GM18909 (cell line): ENCODE results near the gene TSGA10IP.

Source experiments
- ATAC-seq: cut with Tn5 transposase; IDR thresholded peaks from one replicate; pipeline ENCODE4 v1.9.1; 2021; ENCODE audit warnings: mild to moderate bottlenecking; ENCODE audit not compliant: unreplicated experiment, poor library complexity

Gene TSGA10IP

DNA sequence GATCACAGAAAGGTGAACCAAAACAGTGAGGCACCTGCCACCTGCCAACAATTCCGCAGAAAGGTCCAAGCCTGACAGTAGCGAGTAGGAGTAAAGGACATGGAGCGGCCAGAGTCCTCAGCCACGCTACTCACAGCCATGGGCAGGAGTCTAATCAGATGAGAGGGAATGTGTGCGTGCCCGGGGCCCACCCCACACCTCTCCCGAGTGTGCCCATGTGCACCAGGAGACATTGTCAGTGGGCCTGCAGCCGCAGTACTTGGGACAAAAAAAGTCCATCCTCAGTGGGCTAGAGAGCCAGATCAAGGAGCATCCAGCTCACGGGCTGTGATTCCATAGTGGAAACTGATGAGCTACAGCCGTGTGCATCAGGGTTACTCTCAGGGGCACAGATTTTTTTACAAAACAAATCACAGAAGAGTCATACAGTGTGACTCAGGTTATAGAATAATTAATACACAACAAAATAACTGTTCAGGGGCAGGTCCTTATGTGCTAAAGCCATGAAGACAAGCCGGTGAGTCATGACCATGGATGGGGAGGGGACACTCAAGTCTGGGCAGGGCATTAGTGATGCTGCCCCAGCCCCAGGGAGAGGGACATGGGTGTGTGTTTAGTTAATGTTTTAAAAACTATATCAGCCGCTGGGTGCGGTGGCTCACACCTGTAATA, 28.3 kb downstream of the TSGA10IP start:
- ATAC-seq, result no peak

DNA sequence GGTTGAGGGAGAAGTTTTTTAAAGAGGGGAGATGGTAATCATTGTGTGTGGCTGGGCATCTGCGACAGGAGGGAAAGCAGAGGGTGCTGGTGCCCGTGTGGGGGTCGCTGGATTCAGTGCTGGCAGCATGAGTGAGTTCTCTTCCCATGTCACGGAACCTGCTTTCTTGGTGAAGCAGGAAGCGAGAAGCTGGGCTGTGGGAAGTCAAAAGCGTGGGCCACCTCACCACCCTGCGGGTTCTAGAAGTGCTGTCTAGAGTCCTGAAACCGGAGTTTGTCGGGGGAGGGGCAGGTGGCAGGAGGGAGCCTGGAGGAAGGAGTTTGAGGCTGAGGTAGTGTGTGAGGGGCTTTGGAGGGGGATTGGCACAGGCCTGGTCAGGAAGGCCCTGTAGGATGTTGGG, 30.5 kb downstream of the TSGA10IP start:
- no peak for ATAC-seq

DNA sequence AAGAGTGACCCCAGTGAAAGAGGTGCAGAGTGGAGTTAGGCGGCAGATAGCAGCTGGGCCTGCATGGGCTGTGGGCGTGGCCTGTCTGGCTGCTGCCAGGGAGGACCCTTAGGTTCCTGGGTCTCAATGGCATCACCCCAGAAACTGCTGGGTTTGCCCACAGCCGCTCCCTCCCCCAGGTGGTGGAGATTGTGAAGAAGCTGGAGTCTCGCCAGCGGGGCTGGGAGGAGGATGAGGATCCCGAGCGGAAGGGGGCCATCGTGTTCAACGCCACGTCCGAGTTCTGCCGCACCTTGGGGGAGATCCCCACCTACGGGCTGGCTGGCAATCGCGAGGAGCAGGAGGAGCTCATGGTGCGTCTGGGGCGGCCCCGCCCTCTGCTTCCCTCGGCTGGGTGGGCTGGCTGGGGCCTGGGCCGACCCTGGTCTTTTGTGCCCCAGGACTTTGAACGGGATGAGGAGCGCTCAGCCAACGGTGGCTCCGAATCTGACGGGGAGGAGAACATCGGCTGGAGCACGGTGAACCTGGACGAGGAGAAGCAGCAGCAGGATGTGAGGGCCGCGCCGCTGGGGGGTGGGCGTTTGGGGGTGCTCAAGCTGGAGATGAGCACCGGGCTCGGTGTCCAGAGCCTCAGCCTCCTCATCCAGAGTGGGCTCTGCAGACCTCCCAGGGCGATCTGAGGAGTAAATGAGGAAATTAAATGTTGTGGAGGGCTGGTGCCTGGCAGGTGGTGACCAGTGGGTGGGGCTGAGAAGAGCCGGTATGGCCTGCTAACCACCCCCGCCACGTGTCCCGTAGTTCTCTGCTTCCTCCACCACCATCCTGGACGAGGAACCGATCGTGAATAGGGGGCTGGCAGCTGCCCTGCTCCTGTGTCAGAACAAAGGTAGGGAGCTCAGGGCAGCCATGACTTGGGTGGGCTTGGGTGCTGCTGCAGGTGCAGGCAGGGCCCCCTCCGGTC, 31.2 kb downstream of the TSGA10IP start:
- ATAC-seq, result no peak

DNA sequence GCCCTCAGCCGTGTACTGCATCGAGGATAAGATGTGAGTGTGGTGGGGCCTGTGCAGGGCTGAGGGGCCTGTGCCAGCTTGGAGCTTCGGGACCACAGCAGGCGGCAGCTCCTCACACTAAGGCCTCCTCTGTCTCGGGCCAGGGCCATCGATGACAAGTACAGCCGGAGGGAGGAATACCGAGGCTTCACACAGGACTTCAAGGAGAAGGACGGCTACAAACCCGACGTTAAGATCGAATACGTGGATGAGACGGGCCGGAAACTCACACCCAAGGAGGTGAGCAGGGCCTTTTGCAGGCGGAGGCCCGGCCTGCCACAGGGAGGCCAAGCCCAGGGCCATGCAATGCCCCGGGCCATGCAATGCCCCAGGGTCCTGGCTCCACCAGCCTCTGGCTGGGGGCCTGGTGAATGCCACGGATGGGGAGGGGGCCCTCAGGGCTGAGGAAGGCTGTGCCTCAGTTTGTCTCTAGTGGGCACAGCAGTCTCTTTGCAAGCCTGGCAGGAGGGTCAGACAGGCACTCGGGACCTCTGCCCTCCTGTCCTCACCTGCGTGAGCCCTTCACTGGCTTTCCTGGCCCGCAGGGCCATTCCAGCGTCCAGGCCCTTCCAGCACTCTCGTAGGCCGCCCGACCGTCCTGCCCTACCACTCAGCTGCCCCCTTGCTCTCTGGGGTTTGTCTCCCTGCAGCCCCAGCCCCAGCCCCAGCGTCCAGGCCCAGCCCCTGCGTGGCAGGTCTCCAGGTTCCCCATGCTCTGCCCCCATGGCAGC, 32.5 kb downstream of the TSGA10IP start:
- no peak for ATAC-seq

DNA sequence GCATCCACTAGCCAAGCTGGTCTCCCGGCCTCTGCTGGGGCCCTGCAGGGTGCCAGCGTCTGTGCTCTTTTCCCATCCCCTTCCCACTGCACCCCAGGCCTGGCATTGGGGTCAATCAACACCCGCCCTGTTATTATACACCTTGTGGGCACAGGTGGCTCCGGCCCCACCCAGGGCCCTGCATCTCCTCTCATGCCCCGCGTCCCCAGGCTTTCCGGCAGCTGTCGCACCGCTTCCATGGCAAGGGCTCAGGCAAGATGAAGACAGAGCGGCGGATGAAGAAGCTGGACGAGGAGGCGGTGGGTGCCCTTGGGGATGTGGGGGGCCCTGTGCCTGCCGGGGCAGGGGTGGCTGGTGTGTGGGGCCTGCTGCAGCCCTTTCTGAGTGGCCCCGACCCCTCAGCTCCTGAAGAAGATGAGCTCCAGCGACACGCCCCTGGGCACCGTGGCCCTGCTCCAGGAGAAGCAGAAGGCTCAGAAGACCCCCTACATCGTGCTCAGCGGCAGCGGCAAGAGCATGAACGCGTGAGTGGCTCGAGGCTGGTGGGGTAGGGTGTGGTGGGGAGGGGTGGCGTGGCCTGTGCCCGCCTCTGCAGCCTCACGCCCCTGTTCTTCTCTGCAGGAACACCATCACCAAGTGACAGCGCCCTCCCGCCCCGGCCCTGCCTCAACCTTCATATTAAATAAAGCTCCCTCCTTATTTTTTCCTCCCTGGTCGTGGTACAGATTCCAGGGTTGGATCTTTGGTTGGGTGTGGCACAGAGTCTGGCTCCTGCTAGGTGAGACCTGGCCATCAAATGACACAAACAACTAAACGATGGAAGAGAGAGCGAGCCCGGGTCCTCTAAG, 33.3 kb downstream of the TSGA10IP start:
- no peak for ATAC-seq

DNA sequence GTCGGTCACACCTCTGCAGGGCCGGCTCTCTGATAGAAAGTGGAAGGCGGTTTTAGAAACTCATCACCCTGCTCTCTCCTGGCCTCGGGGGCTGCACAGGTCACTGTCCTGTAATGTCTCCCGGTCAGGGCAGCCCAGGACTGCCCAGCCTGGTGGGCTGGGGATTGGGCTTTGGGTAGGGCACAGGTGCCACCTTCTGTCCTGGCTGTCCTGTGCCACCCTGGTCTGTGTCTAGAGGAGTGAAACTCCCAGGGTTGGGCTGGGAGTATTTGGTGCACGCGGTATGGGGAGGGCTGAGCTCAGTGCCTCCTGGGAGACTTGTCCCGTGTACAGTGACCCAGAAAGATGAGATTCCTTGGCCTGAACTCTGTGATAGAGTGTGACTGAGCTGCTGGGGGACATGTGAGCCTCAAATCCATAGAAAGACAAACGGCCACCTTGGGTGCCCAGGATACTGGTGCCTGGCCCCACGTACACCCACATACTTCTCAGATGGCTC, 34.0 kb downstream of the TSGA10IP start:
- no peak for ATAC-seq

DNA sequence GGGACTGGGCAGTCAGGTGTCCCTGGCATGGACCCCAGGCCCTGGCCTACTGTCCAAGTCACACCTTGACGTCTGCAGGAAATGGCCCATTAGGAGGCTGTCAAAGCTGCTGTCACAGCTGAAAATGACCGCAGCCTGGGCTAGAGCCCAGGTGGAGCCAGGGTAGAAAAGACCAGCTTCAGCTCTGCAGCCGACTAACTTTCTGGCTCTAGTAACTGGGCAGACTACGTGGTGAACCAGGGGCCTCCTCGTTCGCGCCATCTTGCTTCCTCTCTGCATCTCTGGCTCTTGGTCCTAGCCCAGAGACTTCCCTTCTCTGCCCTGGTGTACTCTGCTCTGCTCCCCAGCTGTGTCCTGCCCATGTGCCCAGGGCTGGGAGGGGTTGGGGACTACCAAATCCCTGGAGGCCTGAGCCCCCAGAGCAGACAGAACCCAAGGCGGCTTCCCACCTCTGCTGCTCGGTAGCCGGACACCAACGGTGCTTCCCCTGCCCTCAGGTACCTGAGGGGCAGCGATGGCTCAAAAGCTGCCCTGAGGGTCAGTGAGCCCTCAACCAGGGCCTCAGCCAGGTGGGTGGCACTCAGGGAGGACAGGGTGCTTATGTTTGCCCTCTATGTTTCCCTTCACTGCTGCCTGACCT, 35.9 kb downstream of the TSGA10IP start:
- no peak for ATAC-seq

DNA sequence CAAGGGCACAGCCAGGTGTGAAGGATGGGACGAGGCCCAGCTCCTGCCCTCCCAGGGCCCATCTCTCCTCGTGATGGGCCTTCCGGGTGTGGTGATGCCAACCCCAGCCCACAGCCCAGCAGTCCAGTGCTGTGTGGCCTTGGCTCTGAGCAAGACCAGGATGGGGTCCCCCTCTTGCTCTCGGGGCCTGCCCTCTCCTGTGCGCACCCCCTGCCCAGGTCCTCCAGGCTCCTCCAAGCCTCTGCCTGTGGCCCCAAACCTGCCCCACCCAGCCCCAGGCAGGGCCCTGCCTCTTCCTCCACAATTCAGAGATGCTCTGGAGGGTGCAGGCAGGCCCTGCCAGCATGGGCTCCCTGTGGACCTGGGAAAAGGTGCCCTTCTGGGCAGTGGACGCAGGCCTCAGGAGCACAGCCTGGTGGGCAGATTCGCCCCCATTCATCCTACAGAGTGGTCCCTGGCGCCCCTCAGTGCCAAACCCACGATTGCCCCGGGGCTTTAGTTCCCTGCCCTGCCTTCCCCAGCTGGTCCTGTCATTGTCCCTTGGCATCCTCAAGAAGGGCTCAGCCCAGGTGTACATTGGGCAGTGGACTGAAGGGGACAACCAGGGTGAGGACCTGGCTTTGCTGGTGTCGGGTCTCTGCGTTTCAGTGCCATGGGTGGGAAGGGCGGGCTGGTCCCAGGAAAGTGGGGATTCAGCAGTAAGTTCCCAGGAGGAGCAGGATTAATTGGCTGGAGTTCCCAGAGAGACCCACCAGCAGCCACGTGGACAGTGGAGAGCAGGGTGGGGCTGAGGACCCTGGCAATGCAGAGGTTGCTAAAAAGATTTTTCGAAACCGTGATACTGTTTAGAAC, 36.9 kb downstream of the TSGA10IP start:
- ATAC-seq, result no peak

DNA sequence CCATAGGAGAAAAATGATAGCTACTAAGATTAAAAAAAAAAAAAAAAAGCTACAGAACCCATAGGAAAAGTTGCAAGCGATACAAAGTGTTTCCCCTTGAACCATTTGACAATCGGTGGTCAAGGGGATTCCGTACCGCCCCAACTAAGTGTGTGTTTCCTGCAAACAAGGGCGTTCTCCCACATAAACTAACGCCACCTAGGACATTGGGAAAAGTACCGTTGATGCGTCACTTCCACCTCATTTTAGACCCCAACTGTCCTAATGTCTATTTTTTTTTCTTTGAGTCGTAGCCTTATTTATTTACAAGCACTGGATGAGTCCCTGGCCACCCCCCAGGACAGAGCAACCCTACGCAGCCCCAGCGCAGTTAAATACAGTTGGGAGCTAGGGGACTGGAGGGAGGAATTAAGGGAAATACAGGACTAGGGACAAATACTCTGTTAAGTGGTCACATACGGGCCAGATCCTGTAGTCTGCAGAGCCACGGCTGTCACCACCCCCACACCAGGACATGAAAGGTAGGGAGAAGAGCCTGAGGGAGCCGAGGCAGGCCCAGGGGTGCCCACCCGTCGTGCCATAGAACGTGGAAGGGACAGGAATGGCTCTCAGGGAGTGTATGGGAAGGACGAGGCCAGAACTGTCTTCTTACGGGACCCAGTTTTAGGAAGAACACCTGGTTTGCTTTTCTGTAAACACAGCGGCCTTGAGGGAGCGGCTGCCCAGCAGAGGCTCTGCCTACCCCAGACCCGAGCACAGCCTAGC, 37.7 kb downstream of the TSGA10IP start:
- ATAC-seq, result no peak

DNA sequence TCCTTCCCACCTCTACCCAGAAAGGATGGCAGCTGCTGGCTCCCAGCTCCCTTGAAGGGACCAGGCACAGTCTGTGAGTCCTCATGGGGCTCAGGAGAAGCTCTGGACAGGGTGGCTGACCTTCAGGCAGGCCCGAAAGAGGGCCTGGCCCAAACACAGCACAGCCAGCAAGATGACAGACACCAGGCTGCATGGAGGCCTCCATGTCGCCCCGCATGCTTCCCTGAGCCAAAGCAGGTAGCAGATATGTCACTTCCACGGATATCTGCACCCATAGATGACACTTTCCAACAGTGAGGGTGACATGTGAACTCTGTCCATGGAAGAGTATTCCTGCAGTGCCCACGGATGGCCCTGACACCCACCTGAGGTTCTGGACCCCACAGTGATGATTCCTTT, 38.3 kb downstream of the TSGA10IP start:
- no peak for ATAC-seq

DNA sequence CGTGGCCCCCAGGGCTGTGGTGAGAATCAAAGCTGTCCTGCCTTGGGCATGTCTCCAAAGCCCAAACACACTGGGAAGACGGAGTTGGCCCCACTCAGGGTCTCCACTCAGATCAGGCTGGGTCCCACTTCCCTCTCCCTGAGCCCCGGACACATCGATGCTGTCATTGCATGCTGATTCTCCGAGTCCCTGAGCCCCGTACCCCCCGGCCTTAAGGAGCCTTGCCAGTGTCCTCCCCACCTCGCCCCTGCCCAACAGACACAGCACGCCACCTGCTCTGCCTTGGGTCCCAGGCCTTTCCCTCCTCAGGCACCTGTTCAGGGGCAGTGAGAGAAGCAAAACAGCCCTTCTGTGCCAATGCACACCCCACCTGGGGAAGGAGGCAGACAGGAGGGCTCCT, 42.1 kb downstream of the TSGA10IP start:
- ATAC-seq, result no peak

DNA sequence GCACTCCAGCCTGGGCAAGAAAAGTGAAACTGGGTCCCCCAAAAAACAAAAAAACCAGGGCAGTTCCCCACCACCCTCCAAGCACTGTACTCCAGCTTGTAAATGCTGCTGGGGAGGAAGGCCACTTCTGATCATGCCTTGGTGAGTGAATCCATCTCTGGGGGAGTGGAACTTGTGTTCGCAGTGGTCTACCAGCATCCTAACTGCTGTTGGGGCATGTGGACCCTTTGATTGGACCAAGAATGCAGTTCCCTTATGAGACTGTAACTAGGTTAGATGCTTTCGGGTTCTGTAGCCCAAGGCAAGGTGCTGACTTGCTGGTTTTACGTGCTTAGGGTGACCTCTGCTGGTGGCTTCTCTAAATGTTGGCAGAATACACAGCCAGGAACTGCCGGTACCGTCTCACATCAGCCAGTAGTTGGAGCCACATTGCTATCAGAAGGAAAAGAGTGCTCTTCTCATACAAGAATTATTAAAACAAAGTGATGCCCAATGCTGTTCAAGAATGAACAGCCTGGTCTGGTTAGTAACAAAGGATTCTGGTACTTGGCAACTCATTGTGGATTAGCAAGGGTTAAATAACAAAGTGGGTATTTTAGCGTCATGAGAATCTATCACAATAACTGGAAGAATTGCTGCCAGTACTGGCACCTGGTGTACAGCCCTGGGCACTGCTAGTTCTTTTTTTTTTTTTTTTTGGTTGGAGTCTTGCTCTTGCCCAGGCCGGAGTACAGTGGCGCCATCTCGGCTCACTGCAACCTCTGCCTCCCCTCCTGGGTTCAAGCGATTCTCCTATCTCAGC, 43.7 kb downstream of the TSGA10IP start:
- peak; percentile 92 for ATAC-seq

DNA sequence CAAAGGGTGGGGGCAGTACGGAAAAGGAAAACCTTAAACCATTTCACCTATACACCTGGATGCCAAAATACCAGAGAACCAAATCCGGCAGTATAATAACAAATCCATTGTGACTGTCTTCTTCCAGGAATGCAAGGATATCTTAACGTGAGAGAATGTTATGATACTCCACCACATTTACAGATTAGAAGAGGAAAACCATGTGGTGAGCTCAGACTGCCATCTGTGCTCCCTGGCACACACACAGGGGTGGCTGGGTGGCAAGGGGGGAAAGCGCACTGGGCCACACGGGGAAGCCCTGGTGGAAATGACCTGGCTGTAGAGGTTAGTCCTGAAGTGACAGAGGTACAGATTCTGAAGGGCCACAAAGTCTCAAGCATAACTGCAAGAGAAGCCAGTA, 46.8 kb downstream of the TSGA10IP start:
- no peak for ATAC-seq

DNA sequence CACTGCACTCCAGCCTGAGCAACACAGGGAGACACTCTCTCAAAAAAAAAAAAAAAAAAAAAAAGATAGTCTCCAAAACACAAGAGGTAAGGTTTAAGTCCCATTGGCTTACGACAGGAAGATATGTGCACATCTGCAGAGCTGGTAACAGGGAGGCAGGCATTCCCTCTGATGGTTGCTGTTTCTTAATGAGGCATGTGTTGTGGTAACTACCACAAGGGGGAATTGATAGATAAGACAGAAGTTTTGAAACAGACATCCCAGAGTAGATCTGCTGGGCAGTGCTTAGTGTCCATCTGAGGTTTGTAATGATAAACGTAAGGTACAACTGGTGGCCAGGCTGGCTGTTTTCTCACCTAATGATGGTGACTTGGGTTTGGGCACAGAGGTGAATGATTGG, 52.0 kb downstream of the TSGA10IP start:
- ATAC-seq, result no peak

DNA sequence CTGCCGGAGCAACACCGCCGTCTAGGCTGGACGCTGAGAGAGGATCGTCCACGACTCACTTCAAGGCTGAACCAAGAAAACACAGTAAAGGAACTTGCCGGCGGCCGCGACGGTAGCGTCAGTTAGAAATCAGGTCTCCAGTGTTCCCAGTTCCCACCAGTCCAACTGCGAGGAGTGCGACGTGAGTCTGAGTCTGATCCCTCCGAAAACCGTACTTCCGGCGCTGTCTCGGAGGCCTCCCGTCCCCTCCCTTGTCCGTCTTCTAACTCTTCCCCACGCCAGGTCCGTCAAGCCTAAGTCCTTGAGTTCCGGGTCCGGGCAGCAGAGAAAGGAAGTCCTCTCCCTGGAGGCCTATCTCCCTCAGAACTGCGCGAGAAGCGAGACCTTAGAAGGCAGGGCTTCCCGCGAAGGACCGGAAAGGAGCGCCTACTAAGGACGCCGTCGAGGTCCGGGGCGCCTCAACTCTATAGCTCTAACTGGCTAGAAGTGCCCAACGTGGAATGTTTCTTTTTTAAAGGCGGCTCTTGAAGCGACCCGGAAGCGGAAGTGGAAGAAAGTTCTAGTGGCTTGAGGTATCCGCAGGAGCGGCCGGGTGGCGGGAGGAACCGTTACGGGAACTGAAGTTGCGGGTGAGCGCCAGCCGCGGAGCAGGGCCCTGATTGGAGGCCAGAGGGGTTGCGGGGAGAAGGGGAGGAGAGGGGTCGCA, 56.8 kb downstream of the TSGA10IP start, which contains the start of the genes BANF1 and EIF1AD:
Gene BANF1 (plus strand): TSS at position 562 of the 706 bp plus-strand sequence. CDS start 748 bp downstream, outside the sequence.
Gene EIF1AD (minus strand): TSS at position 216 of the 706 bp plus-strand sequence. CDS start 1,768 bp downstream, outside the sequence.
- peak; percentile 71 for ATAC-seq

DNA sequence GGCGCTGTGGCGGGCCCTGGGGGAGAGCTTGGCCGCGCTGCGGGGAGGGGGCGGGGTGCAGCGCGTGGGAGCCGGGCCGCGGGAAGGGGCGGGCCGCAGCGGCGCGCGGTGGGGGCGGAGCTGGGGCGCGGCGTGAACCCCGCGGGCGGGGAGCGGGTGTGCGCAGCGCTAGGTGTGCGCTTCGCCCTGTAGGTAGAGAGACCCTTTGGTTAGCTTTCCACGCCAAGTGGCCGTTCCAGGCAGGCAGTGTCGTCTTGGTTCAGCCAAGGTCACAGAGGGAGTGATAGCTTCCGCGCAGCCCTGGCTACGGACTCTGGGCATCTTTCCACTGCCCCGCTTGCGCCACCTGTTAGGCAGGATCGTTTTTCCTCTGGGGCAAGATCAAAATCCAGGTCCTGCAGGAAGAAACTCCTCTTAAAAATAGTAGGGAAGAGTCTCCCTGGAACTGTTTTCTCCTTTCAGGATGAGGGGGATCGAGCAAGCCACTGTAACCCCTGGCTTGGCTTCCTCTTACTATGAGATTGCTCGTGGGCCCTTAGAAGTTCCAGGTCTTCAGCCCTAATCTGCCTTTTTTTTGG, 57.5 kb downstream of the TSGA10IP start:
- peak; percentile 47 for ATAC-seq
